GM12878 (cell line): ENCODE data around the gene CEACAM4. TPM values are rescaled to one million over a fixed set of nuclear protein-coding genes. Genes with fewer than 3 reads are reported as not detected.

Experiments used
- ATAC-seq: fragments of 200-7000 bp; cut with Tn5 transposase; 3 replicates; pipeline ENCODE4 v1.9.1; 2020; ENCODE audit warnings: mild to moderate bottlenecking, moderate library complexity
- BruUV-seq: library from RNA; stranded (reverse); fragments of 400-500 nt; replicated peaks from 2 replicates; lab custom pipeline; 2021; lab: Mats Ljungman, UMichigan
- CTCF ChIA-PET: fragments of 300-600 bp; sonication (Branson Sonifier 250); formaldehyde crosslinking; extraction: SDS; loops from one replicate; lab custom pipeline; 2021; ENCODE audit warnings: inconsistent platforms; lab: Yijun Ruan, JAX
- POLR2A ChIA-PET: fragments of 350-600 bp; formaldehyde crosslinking; extraction: SDS; loops from one replicate; lab custom pipeline; 2021; ENCODE audit warnings: inconsistent platforms; lab: Charles Lee
- RAD21 ChIA-PET: fragments of 300-600 bp; sonication (Branson Sonifier 250); formaldehyde crosslinking; loops from one replicate; lab custom pipeline; 2023; ENCODE audit warnings: antibody characterized with exemption; ENCODE audit not compliant: unreplicated experiment; lab: Charles Lee
- SMC1A ChIA-PET: fragments of 300-600 bp; sonication (Branson Sonifier 250); formaldehyde crosslinking; loops from one replicate; lab custom pipeline; 2023; ENCODE audit not compliant: unreplicated experiment, uncharacterized antibody; lab: Charles Lee
- DNase-seq: peaks from one replicate; pipeline ENCODE4 v3.0.0-alpha.2; 2011; ENCODE audit warnings: low read depth, low spot score
- FAIRE-seq: peaks from 3 replicates; lab custom pipeline; 2011; peaks lifted over from hg19 to GRCh38; lab: Jason Lieb, UNC
- H2AFZ ChIP-seq: 2 replicates; pipeline ENCODE4 v1.6.0; 2011; ENCODE audit warnings: low read depth, low read length, control low read depth; ENCODE audit not compliant: control insufficient read depth
- H3K27ac ChIP-seq: 2 replicates; pipeline ENCODE4 v1.5.1; 2011; ENCODE audit warnings: control low read depth; ENCODE audit not compliant: control insufficient read depth, insufficient read depth
- H3K27me3 ChIP-seq, 2 experiments: replicated peaks in 1 of 2; 2 replicates each; pipeline versions ENCODE4 v1.6.0 to v1.6.1; 2011; ENCODE audit warnings: low read length in 1 of 2; ENCODE audit not compliant: control insufficient read depth in 2 of 2, insufficient read depth in 2 of 2
- H3K36me3 ChIP-seq, 2 experiments: 2 replicates each; pipeline ENCODE4 v1.5.1; 2011; ENCODE audit warnings: low read length in 1 of 2; ENCODE audit not compliant: control insufficient read depth in 2 of 2, insufficient read depth in 2 of 2
- H3K4me1 ChIP-seq: 2 replicates; pipeline ENCODE4 v1.6.1; 2011; ENCODE audit warnings: mild to moderate bottlenecking, low read length, moderate library complexity, mixed read lengths; ENCODE audit not compliant: control insufficient read depth, insufficient read depth
- H3K4me2 ChIP-seq: 2 replicates; pipeline ENCODE4 v1.6.0; 2011; ENCODE audit warnings: control low read depth; ENCODE audit not compliant: control insufficient read depth, insufficient read depth
- H3K4me3 ChIP-seq: fragments of 200-600 bp; sonication (generic); 2 replicates; pipeline ENCODE4 v1.5.1; 2016
- H3K79me2 ChIP-seq: 2 replicates; pipeline ENCODE4 v1.6.0; 2011; ENCODE audit warnings: low read length; ENCODE audit not compliant: control insufficient read depth, insufficient read depth
- H3K9ac ChIP-seq: 2 replicates; pipeline ENCODE4 v1.8.0; 2011; ENCODE audit warnings: low read length, control low read depth, mixed read lengths; ENCODE audit not compliant: control insufficient read depth, insufficient read depth
- H3K9me3 ChIP-seq: replicated peaks from 3 replicates; pipeline ENCODE4 v1.5.1; 2011; ENCODE audit warnings: mild to moderate bottlenecking, low read length; ENCODE audit not compliant: control insufficient read depth, insufficient read depth
- H4K20me1 ChIP-seq: 2 replicates; pipeline ENCODE4 v1.6.0; 2011; ENCODE audit not compliant: control insufficient read depth, insufficient read depth
- BRCA1 ChIP-seq: IDR thresholded peaks from 2 replicates; pipeline ENCODE4 v1.6.1; 2011; ENCODE audit warnings: low read depth, low read length, improper control_type of control experiment
- CREB1 ChIP-seq: IDR thresholded peaks from 2 replicates; pipeline ENCODE4 v1.6.1; 2012; ENCODE audit warnings: low read depth, mild to moderate bottlenecking, inconsistent platforms
- CREM ChIP-seq: IDR thresholded peaks from 2 replicates; pipeline ENCODE4 v1.6.1; 2014; ENCODE audit warnings: antibody characterized with exemption, low read depth
- KAT2A ChIP-seq: conservative IDR thresholded peaks from 2 replicates; pipeline ENCODE4 v1.6.1; 2011; ENCODE audit warnings: low read depth, low read length; ENCODE audit not compliant: control insufficient read depth
- KDM1A ChIP-seq: fragments of 200-600 bp; sonication (generic); IDR thresholded peaks from 2 replicates; pipeline ENCODE4 v1.6.1; 2016; ENCODE audit warnings: borderline replicate concordance
- POLR2A ChIP-seq: IDR thresholded peaks from 2 replicates; pipeline ENCODE4 v1.6.1; 2011; ENCODE audit warnings: low read depth, mild to moderate bottlenecking, low read length
- RAD51 ChIP-seq: fragments of 450-650 bp; IDR thresholded peaks from 2 replicates; pipeline ENCODE4 v1.6.1; 2016; ENCODE audit warnings: moderate library complexity, mild to moderate bottlenecking, inconsistent platforms
- in situ Hi-C: fragments of 300-500 bp; cut with MboI; formaldehyde crosslinking; loops from 9 replicates; pipeline ENCODE4 v1.14.3; 2018; ENCODE audit warnings: mixed read lengths
- intact Hi-C: fragments of 100-400 bp; cut with micrococcal nuclease; formaldehyde crosslinking; loops from one replicate; pipeline ENCODE4 v1.14.2; 2022; ENCODE audit not compliant: unreplicated experiment
- polyA plus RNA-seq, 11 experiments: library from polyadenylated mRNA; depleted of rRNA in 4 of 11; unstranded in 6 of 11; stranded (reverse) in 5 of 11; fragments of >200 nt; fragmentation: Nextera tagmentation in 4 of 11; fragmentation: Illumina TruSeq in 1 of 11; extraction: Ambion mirVana in 4 of 11; extraction: Trizol in 1 of 11; gene quantifications; 1 replicate in 1 of 11; 2 replicates in 10 of 11; pipeline versions ENCODE4 v1.2.1 to v1.2.3, GENCODE V29; 2011 to 2016; ENCODE audit warnings: inconsistent platforms in 2 of 11, missing spikeins in 2 of 11, low read depth in 1 of 11
- total RNA-seq, 4 experiments: library from RNA; depleted of rRNA in 3 of 4; stranded (reverse); fragments of >200 nt in 3 of 4; fragmentation: Illumina TruSeq in 1 of 4; extraction: Trizol in 1 of 4; gene quantifications; 2 replicates each; pipeline versions ENCODE4 v1.2.1 to v1.2.3, GENCODE V29; 2013 to 2021
- TF ChIP-seq, protein P1 (sequence below): fragments of 450-650 bp; IDR thresholded peaks from 2 replicates; pipeline ENCODE4 v1.6.1; 2017; ENCODE audit warnings: antibody characterized with exemption, mild to moderate bottlenecking, moderate library complexity

CEACAM4 gene
- total and polyA plus RNA-seq, 10 of the 15 experiments (the other 5 are each of a cell fraction or from before 2014, with no cell fraction given): not detected

DNA sequence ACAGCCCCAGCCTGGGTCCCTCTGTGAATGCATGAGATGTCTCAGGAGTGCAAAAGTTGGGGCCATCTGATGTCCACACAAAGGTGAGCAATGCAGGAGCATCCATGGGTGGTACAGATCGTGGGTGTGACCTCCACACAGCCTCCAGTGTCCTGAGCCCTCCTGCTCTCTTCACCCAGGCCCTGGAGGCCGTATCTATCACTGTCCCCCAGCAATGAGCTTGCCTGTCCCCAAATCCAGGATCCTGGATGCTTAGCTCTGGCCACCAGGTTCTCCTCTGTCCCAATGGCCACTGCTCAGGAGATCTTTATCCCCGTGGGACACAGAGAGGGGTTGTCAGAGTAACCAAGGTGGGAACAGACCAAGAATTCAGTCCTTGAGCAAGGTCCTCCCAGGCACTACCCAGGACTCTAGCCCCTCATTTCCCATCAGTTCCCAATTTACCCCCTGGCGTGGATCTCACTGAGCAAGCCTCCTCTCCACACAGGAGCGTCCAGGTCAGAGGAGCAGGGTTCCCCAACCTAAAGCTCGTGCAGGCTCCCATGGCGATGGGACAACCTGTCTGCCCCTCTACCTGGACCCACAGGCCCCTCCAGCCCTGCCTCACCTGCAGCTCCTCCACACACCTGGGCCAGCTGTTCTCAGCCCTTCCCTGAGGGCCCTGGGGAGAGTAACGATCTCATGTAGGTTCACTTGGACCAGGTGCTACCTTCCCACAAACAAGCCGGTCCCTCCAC, 39.6 kb downstream of the CEACAM4 start (continued):
- TF ChIP-seq KDM1A: no peak
- TF ChIP-seq KAT2A: no peak
- no peak for TF ChIP-seq CREB1
- TF ChIP-seq RAD51: no peak
- TF ChIP-seq, all 136 proteins: peak for 0

DNA sequence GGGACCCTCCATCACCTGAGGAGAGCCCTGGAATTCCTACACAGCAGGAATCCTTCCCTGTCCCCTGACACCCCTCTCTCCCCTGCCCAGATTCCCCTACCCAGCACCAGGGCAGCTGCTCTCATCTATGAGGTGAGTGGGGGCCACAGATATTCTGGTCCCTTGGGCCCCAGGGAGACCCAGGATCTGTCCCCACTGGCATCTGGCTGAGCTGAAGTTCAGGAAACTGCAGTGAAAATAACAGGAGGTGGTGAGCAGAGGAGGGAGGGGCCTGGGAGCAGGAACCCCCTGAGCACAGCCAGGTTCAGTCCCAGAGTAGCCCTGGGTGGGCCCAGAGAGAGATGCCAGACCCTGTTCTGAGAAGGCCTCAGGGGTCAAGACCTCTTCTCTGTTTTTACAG, 40.8 kb downstream of the CEACAM4 start:
- peaks cover 11% of the 10 kb centered on the region for H3K9me3 ChIP-seq
- ATAC-seq: no peak
- H3K4me2 ChIP-seq: no peak overlapping the region
- intact Hi-C loops: no loop called here
- SMC1A ChIA-PET: no interaction called here
- POLR2A ChIA-PET: no interaction called here
- H3K27me3 ChIP-seq: no peaks in the 10 kb centered on the region
- TF ChIP-seq BRCA1: no peak
- TF ChIP-seq, protein P1, sequence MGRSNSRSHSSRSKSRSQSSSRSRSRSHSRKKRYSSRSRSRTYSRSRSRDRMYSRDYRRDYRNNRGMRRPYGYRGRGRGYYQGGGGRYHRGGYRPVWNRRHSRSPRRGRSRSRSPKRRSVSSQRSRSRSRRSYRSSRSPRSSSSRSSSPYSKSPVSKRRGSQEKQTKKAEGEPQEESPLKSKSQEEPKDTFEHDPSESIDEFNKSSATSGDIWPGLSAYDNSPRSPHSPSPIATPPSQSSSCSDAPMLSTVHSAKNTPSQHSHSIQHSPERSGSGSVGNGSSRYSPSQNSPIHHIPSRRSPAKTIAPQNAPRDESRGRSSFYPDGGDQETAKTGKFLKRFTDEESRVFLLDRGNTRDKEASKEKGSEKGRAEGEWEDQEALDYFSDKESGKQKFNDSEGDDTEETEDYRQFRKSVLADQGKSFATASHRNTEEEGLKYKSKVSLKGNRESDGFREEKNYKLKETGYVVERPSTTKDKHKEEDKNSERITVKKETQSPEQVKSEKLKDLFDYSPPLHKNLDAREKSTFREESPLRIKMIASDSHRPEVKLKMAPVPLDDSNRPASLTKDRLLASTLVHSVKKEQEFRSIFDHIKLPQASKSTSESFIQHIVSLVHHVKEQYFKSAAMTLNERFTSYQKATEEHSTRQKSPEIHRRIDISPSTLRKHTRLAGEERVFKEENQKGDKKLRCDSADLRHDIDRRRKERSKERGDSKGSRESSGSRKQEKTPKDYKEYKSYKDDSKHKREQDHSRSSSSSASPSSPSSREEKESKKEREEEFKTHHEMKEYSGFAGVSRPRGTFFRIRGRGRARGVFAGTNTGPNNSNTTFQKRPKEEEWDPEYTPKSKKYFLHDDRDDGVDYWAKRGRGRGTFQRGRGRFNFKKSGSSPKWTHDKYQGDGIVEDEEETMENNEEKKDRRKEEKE: no peak
- no peak for TF ChIP-seq CREM
- TF ChIP-seq POLR2A: no peak
- TF ChIP-seq, all 136 proteins: peak for 0
- Histone ChIP-seq H4K20me1 (no peaks in the 10 kb centered on the region; the same call in 1 of the 2 replicates), H3K36me3 (no peaks in the 10 kb centered on the region), H3K4me3 (no peak overlapping the region), H3K27ac (no peak overlapping the region), H3K4me1 (no peaks in the 10 kb centered on the region), H2AFZ (no peak overlapping the region), H3K79me2 (no peaks in the 10 kb centered on the region), H3K9ac (no peak overlapping the region)
- no peak for DNase-seq
- no TSS peak for BruUV-seq
- ChIA-PET CTCF (interaction anchor here (0.5 to 0.8 kb wide), 2 partner anchors 11 to 150 kb away, joined by 3 read pairs; no protein-coding TSS in a partner anchor), RAD21 (no interaction called here)
- FAIRE-seq: no peak
- in situ Hi-C loops: no loop called here
